HT1080 (cell line): ENCODE results near the gene SUCLG2. TPM values are rescaled to one million over a fixed set of nuclear protein-coding genes. Genes with fewer than 3 reads are reported as not detected.

Source experiments
- DNase-seq: peaks from one replicate; pipeline ENCODE4 v3.0.0-alpha.2; 2015; ENCODE audit warnings: low read depth
- total RNA-seq: library from RNA; depleted of rRNA; stranded (reverse); fragments of >200 nt; shearing (Covaris generic); gene quantifications from 2 replicates; pipeline ENCODE4 v1.2.3, GENCODE V29; 2014

Gene SUCLG2
- total RNA-seq, 1 experiment from 2014 or later, result 45.0 TPM

- no peak for DNase-seq
Measured at GRCh38 chr3:67325231-67325630, 329.2 kb downstream of the SUCLG2 start.
